ENCODE results near the gene PLA2G4F.

The PLA2G4F gene

GRCh38 chr15:42131006-42131405 is 25.4 kb downstream of the PLA2G4F start:
- no peak for DNase-seq

GRCh38 chr15:42130246-42130986 is 26.0 kb downstream of the PLA2G4F start:
- no peak for DNase-seq

GRCh38 chr15:42129364-42129763 is 27.1 kb downstream of the PLA2G4F start:
- no peak for DNase-seq

GRCh38 chr15:42128476-42128875 is 28.0 kb downstream of the PLA2G4F start:
- no peak for DNase-seq

DNA sequence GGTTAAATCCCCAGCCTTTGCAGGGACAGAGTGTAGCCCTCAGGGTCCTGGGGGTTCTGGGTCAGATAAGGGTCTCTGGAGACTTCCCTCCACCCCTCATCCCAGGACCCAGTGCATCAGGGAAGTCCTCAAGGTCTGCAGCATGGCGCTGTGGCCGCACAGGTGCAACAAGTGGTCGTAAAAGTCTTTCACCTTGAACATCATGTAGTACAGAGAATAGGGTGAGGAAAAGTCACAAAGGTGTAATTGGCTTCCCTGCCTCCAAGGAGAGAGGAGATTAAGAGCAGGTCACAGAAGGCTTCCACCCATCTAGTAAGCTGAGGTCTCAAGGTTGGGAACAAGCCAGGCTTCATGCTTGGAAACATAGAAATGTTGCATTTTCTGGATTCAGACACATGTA is 32.9 kb downstream of the PLA2G4F start:
- no peak for DNase-seq

DNA sequence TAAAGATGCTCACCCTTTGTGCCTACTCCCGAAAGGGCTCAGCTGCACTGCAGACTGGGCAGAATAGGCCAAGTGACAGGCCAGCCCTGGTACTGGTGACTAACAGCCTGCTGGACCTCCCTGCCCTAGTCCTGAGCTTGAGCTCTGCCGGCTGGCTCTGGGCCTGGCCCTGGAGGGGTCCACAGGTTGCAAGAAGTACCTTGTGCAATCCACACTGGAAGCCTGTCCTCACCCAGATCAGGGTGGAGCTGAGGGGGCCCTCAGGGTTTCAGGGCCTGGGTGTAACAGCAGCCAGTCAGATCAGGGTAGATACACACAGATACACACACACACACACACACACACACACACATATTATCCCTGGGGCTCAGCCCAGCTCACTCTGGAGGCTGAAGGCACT is 34.8 kb downstream of the PLA2G4F start:
- peak; percentile 2 for DNase-seq

- DNase-seq: no peak
These were observed 35.4 kb downstream of the PLA2G4F start for GRCh38 chr15:42121021-42121420.

GRCh38 chr15:42120285-42120684 is 36.2 kb downstream of the PLA2G4F start:
- DNase-seq: no peak

DNA sequence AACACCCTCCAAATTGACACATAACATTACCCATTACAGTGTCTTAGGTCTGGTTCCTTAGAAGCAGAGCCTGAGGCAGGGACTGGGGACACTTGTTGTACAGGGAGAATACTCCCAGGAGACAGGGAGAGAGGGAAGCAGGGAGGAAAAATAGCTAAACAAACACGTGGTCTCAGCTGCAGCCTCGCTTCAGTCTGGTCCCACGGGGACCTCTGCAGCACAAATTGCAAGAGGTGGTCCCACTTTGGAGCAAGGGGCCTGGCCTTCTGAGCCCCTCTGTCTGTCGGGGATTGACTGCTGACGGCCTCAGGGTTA is 37.0 kb downstream of the PLA2G4F start:
- no peak for DNase-seq

GRCh38 chr15:42118650-42119445 is 37.6 kb downstream of the PLA2G4F start:
- DNase-seq: no peak

DNA sequence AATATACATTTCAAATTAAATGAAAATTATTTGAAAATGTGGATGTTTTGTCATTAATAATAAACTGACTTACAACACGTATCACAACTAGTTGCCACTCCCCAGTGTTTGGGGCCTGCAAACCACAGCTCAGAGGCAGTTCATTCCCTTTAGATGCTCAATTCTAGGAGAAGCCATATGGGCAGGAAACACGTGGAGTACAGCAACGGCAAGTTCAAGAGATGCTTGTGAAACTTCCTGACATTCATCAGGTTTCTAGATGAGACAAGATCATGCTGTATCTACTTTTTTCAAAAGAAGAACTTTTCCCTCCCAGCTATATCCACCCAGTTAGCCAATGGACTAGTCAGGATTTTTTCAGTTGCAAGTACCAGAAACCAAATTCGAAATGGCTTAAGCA is 44.5 kb downstream of the PLA2G4F start:
- DNase-seq: no peak

DNA sequence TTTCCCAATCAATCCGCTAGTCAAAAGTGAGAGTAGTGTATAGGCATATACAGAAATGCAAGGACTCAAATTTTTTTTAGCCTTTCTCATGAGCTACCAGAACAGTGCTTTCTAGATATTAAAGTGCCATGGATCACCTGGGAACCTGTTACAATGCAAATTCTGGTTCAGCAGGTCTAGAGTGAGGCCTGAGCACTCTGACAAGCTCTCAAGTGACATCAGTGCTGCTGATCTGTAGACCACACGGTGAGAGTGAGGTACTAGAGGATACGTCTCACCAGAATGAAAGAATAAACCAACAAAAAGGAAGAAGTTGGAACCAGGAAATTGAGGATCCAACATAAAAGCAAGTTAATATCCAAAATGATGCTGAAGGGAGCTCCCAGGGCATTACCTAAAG is 46.1 kb downstream of the PLA2G4F start:
- no peak for DNase-seq

- no peak for DNase-seq
These were observed 47.6 kb downstream of the PLA2G4F start for GRCh38 chr15:42108806-42109205.

- no peak for DNase-seq
These were observed 48.2 kb downstream of the PLA2G4F start for GRCh38 chr15:42108189-42108588.

GRCh38 chr15:42107473-42107872 is 49.0 kb downstream of the PLA2G4F start:
- no peak for DNase-seq

DNA sequence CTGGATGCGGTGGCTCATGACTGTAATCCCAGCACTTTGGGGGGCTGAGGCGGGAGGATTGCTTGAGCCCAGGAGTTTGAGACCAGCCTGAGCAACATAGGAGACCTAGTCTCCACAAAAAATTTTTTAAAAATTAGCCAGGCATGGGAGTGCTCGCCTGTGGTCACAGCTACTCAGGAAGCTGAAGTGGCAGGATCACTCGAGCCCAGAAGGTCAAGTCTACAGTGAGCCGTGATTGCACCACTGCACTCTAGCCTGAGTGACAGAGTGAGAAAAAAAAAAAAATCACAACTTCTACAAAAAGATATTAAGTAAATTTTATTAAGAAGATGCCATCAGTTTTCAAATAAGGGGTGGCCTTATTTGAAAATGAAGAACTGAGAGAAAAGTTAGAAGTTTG is 50.1 kb downstream of the PLA2G4F start:
- DNase-seq: no peak

GRCh38 chr15:42104095-42104891 is 52.1 kb downstream of the PLA2G4F start:
- DNase-seq: no peak

- DNase-seq: peak; percentile 3
These were observed 53.7 kb downstream of the PLA2G4F start for GRCh38 chr15:42102646-42103235.

DNA sequence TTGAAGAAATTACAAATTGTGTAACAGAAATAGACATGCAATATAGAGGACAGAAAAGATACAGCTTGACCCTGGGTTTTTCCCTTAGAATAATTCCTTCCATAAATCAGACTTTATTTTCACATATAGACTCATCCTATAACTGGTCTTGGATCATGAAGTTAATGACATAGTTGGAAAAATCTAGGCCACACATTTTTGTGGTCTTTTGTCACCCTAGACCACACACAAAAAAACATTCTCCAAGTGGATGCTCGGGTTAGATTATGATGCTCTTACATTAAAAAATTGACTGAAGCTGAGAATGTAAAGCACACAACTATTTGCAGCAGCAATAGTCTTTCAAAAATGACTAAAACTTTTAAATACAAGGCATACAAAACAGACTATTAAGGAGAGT is 54.6 kb downstream of the PLA2G4F start:
- DNase-seq: no peak

DNA sequence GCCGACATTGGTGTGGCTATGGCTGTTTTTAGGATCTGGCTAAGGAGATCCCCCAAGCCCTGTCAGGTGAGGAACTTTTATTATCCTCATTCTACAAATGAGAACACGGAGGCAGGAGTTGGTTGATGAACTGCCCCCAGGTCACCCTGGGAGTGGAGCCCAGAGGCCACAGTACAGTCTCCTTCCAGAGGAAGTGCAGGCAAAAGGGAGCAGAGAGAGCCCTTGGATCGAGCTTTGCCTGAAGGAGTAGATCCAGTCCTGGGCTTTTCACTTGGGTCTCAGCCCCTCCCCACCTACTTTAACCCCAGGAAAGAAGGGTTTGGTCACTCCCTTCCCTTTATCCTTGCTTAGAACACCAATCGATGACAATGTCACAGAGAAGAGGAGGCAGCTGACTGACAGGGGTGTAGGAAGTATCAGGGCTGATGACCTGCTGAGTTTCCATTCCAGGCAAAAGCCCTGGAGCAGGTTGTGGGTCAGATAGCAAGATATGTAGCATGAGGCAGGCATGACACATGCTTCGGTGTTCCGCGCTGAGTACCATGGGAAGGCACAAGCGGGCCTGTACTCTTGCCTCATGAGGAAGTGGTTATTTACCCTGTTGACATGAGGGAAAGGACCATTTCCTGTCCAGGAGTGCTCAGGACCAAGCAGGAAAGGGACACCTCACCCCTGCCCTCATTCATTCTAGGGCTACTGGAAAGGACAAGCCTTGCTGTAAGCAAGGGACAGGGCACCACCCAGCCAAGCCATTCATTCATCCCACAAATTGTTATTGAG is 56.2 kb downstream of the PLA2G4F start:
- DNase-seq: no peak

- DNase-seq: no peak
These were observed 59.4 kb downstream of the PLA2G4F start for GRCh38 chr15:42097018-42097417.

- no peak for DNase-seq
These were observed 61.9 kb downstream of the PLA2G4F start, which contains the start of gene PLA2G4D for GRCh38 chr15:42094512-42094963. TSS of gene PLA2G4D (minus strand) at chr15:42094562. CDS start at chr15:42094459, 103 bp downstream.
